GM21619 (cell line): ENCODE measurements around the gene XRCC5.
A peak's percentile ranks its signal among the peaks of the same experiment; 100 is the strongest.

ENCODE experiments used
- ATAC-seq: cut with Tn5 transposase; IDR thresholded peaks from one replicate; pipeline ENCODE4 v1.9.1; 2021; ENCODE audit not compliant: unreplicated experiment

XRCC5 gene

GRCh38 chr2:216222650-216223352 lies 113.7 kb downstream of the XRCC5 start:
- peak; percentile 73 for ATAC-seq

GRCh38 chr2:216224388-216224787 lies 115.2 kb downstream of the XRCC5 start:
- ATAC-seq = no peak

- no peak for ATAC-seq
These were observed 120.2 kb downstream of the XRCC5 start for GRCh38 chr2:216229277-216229914.

- no peak for ATAC-seq
These were observed 122.7 kb downstream of the XRCC5 start for GRCh38 chr2:216231867-216232266.

- no peak for ATAC-seq
These were observed 123.6 kb downstream of the XRCC5 start for GRCh38 chr2:216232721-216233120.

- no peak for ATAC-seq
These were observed 124.3 kb downstream of the XRCC5 start for GRCh38 chr2:216233281-216233995.

GRCh38 chr2:216234106-216234505 lies 125.0 kb downstream of the XRCC5 start:
- no peak for ATAC-seq

- no peak for ATAC-seq
These were observed 126.3 kb downstream of the XRCC5 start for GRCh38 chr2:216235462-216235861.

- no peak for ATAC-seq
These were observed 126.7 kb downstream of the XRCC5 start for GRCh38 chr2:216235896-216236295.

GRCh38 chr2:216236486-216236885 lies 127.3 kb downstream of the XRCC5 start:
- ATAC-seq = no peak

GRCh38 chr2:216242365-216242764 lies 133.2 kb downstream of the XRCC5 start:
- no peak for ATAC-seq

GRCh38 chr2:216243026-216243425 lies 133.9 kb downstream of the XRCC5 start:
- no peak for ATAC-seq

- ATAC-seq = no peak
These were observed 136.3 kb downstream of the XRCC5 start for GRCh38 chr2:216245391-216245975.

GRCh38 chr2:216246766-216247165 lies 137.6 kb downstream of the XRCC5 start:
- no peak for ATAC-seq
